Brain microvascular endothelial cell (primary cell): ENCODE data around the gene AURKB.

Source experiments
- DNase-seq: peaks from one replicate; pipeline ENCODE4 v3.0.0-alpha.2; 2020
- H3K27ac ChIP-seq: fragments of 250-450 bp; sonication (Bioruptor Pico); 2 replicates; pipeline ENCODE4 v1.5.1; 2020; ENCODE audit warnings: mild to moderate bottlenecking, moderate library complexity
- H3K27me3 ChIP-seq: fragments of 250-450 bp; sonication (Bioruptor Pico); replicated peaks from 2 replicates; pipeline ENCODE4 v1.5.1; 2020; ENCODE audit warnings: mild to moderate bottlenecking
- H3K36me3 ChIP-seq: fragments of 250-450 bp; sonication (Bioruptor Pico); replicated peaks from 2 replicates; pipeline ENCODE4 v1.5.1; 2020; ENCODE audit warnings: mild to moderate bottlenecking
- H3K4me3 ChIP-seq: 2 replicates; pipeline ENCODE4 v1.5.1; 2011; ENCODE audit warnings: low read depth, mild to moderate bottlenecking, control low read depth, low read length, moderate library complexity
- CTCF ChIP-seq: IDR thresholded peaks from 2 replicates; pipeline ENCODE4 v1.5.1; 2011; ENCODE audit warnings: low read depth, mild to moderate bottlenecking, moderate library complexity, low read length, control low read depth, inconsistent platforms; ENCODE audit errors: missing control alignments
- in situ Hi-C: cut with HindIII; loops from 2 replicates; pipeline ENCODE4 v1.10.0; 2017; ENCODE audit warnings: low sequenced_read_pairs, low pct_ligation_motif_present

The AURKB gene

GRCh38 chr17:8190506-8190905 lies 19.9 kb downstream of the AURKB start:
- Histone ChIP-seq H3K27me3 (no peaks in the 10 kb centered on the region), H3K4me3 (peak overlapping the region; percentile 33), H3K27ac (no peak overlapping the region), H3K36me3 (no peaks in the 10 kb centered on the region)
- TF ChIP-seq CTCF: no peak
- no peak for DNase-seq
- in situ Hi-C loops: no loop called here

GRCh38 chr17:8189711-8190477 lies 20.5 kb downstream of the AURKB start, which contains the start of gene BORCS6:
Gene BORCS6, minus strand, starts transcription at chr17:8190180. Its CDS starts 40 bp downstream, at chr17:8190140.
- peak; percentile 27 for TF ChIP-seq CTCF
- in situ Hi-C loops: no loop called here
- peak; percentile 99 for DNase-seq

GRCh38 chr17:8189041-8189710 lies 21.2 kb downstream of the AURKB start:
- in situ Hi-C loops: no loop called here
- peak overlapping the region; percentile 67 for H3K27ac ChIP-seq

More at GRCh38 chr17:8189711-8190477, 20.5 kb downstream of the AURKB start, which contains the start of gene BORCS6:
- Histone ChIP-seq H3K4me3 (peak within 1 kb of the TSS; percentile 77), H3K27ac (peak within 1 kb of the TSS; percentile 67), H3K27me3 (no peaks in the 10 kb centered on the region), H3K36me3 (no peaks in the 10 kb centered on the region)

DNA sequence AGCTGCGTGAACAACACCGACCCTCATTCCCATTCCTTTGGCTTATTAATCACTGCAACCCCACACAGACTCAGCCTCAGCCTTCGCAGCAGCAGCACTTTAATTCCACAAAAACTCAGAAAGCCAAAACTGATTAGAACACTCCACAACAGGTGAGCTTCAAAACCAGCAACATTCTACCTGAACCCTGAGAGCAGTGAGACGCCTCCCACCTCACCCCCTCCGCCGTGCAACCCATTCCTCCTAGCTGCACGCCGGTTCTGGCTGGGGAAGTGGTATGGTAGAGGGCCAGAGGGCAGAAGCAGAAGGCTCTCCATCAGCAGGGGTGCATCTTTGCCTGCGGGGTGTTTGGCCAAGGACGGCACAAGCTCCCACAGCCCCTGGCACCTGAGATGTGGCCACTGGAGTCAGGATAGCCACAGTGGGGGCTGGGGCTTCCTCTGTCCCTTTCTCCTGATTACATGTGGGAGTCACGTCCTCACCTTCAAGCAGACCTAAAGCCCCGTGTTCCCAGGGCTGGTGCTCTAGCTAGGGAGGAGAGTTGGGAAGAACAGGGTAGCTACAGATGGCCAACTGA lies 22.0 kb downstream of the AURKB start:
- Histone ChIP-seq H3K27me3 (no peaks in the 10 kb centered on the region), H3K27ac (peak overlapping the region; percentile 31), H3K36me3 (no peaks in the 10 kb centered on the region), H3K4me3 (peak overlapping the region; percentile 77)
- DNase-seq: no peak
- TF ChIP-seq CTCF: no peak
- in situ Hi-C loops: no loop called here

More at GRCh38 chr17:8189041-8189710, 21.2 kb downstream of the AURKB start:
- Histone ChIP-seq H3K27me3 (no peaks in the 10 kb centered on the region), H3K36me3 (no peaks in the 10 kb centered on the region), H3K4me3 (peak overlapping the region; percentile 77)
- peak; percentile 5 for DNase-seq
- TF ChIP-seq CTCF: no peak

DNA sequence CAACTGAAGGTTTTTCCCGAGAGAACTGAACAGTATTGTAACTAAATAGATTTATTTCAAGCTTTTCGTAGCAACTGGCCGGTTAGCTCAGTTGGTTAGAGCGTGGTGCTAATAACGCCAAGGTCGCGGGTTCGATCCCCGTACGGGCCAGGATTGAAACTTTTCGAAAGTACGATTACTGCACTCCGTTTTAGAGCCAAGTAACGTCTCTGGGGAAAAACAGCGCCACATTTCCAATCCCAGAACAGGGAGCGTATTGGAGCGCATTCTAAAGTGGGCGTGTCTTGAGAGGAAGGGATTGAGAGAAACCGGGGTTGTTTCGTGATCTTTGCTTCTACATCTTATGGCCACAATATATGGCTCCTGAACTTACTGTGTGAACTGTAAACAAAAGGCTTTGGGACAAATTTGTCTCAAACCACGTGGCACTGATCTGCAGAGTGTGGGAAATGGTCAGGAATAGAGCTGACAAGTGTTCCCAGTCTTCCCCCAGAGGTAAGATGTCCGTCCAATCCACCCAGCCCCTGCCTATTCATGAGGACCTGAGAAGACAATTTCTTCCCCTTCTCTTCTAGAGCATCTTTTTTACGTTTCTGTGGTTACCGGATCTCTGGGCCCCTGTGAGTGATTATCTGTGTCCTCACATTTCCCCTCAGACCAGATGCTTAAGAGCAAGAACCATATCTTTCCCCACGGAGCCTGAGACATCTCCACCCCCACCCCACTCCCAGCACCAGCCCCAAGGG lies 22.7 kb downstream of the AURKB start:
- Histone ChIP-seq H3K27me3 (no peaks in the 10 kb centered on the region), H3K4me3 (peak overlapping the region; percentile 95), H3K36me3 (no peaks in the 10 kb centered on the region), H3K27ac (peak overlapping the region; percentile 46)
- peak; percentile 98 for DNase-seq
- peak; percentile 16 for TF ChIP-seq CTCF
- in situ Hi-C loops: no loop called here
